HL-60/S4 treated with retinoic acid at 250 ng/mL for 4 days and 3 days (cell line): ENCODE measurements around the gene DPP10.

Experiments used
- in situ Hi-C: fragments of 300-500 bp; cut with MboI; formaldehyde crosslinking; loops from 2 replicates; pipeline ENCODE4 v1.7.0; 2022; ENCODE audit warnings: low sequenced_read_pairs

DPP10 gene

GRCh38 chr2:114789989-114790388, 347.5 kb downstream of the DPP10 start:
- in situ Hi-C loops, result no loop called here

- in situ Hi-C loops, result no loop called here
These were observed 355.1 kb downstream of the DPP10 start for GRCh38 chr2:114797540-114797939.

GRCh38 chr2:114797942-114798341, 355.5 kb downstream of the DPP10 start:
- in situ Hi-C loops, result no loop called here

- in situ Hi-C loops, result no loop called here
These were observed 357.9 kb downstream of the DPP10 start for GRCh38 chr2:114800371-114800770.

GRCh38 chr2:114805195-114805594, 362.8 kb downstream of the DPP10 start:
- in situ Hi-C loops, result no loop called here

- in situ Hi-C loops, result no loop called here
These were observed 367.7 kb downstream of the DPP10 start for GRCh38 chr2:114810092-114810491.

- in situ Hi-C loops, result no loop called here
These were observed 369.8 kb downstream of the DPP10 start for GRCh38 chr2:114812261-114812660.

GRCh38 chr2:114814355-114814754, 371.9 kb downstream of the DPP10 start:
- in situ Hi-C loops, result no loop called here

- in situ Hi-C loops, result no loop called here
These were observed 378.6 kb downstream of the DPP10 start for GRCh38 chr2:114821055-114821454.

- in situ Hi-C loops, result no loop called here
These were observed 401.5 kb downstream of the DPP10 start for GRCh38 chr2:114843963-114844362.

- in situ Hi-C loops, result no loop called here
These were observed 414.8 kb downstream of the DPP10 start for GRCh38 chr2:114857196-114857595.

- in situ Hi-C loops, result no loop called here
These were observed 417.5 kb downstream of the DPP10 start for GRCh38 chr2:114859726-114860510.

- in situ Hi-C loops, result no loop called here
These were observed 419.8 kb downstream of the DPP10 start for GRCh38 chr2:114862243-114862642.

- in situ Hi-C loops, result no loop called here
These were observed 422.5 kb downstream of the DPP10 start for GRCh38 chr2:114864901-114865300.

- in situ Hi-C loops, result no loop called here
These were observed 437.6 kb downstream of the DPP10 start for GRCh38 chr2:114880046-114880445.

- in situ Hi-C loops, result no loop called here
These were observed 477.5 kb downstream of the DPP10 start for GRCh38 chr2:114919985-114920384.

GRCh38 chr2:114922076-114922475, 479.6 kb downstream of the DPP10 start:
- in situ Hi-C loops, result no loop called here

- in situ Hi-C loops, result no loop called here
These were observed 483.1 kb downstream of the DPP10 start for GRCh38 chr2:114925296-114926255.

GRCh38 chr2:114926303-114926702, 483.9 kb downstream of the DPP10 start:
- in situ Hi-C loops, result no loop called here

- in situ Hi-C loops, result no loop called here
These were observed 486.8 kb downstream of the DPP10 start for GRCh38 chr2:114929225-114929624.

GRCh38 chr2:114933671-114934241, 491.3 kb downstream of the DPP10 start:
- in situ Hi-C loops, result no loop called here
